Left renal pelvis (tissue), 4 donors: ENCODE data around the gene KLHL29. TPM values are rescaled to one million over a fixed set of nuclear protein-coding genes. Genes with fewer than 3 reads are reported as not detected.

Source experiments
- DNase-seq, 4 donors: peaks; one replicate each; pipeline ENCODE4 v3.0.0-alpha.2; 2013; ENCODE audit warnings: low read depth in 4 of 4, low spot score in 3 of 4
- polyA plus RNA-seq, 4 donors: library from polyadenylated mRNA; unstranded; fragments of 120-200 nt; gene quantifications; one replicate each; pipeline ENCODE4 v1.2.1, GENCODE V29; 2013; ENCODE audit not compliant: insufficient read length in 4 of 4

KLHL29 gene
- polyA plus RNA-seq, 4 donors, result 7.5 to 11.6 (median 11.1) TPM

- no peak for DNase-seq
Measured at GRCh38 chr2:23526114-23526513, 141.1 kb downstream of the KLHL29 start.

GRCh38 chr2:23526835-23527790 is 142.1 kb downstream of the KLHL29 start:
- no peak for DNase-seq

GRCh38 chr2:23528171-23528570 is 143.2 kb downstream of the KLHL29 start:
- no peak for DNase-seq

GRCh38 chr2:23528690-23529089 is 143.7 kb downstream of the KLHL29 start:
- DNase-seq, result no peak

GRCh38 chr2:23529659-23530058 is 144.7 kb downstream of the KLHL29 start:
- DNase-seq, result no peak

- DNase-seq, result no peak
Measured at GRCh38 chr2:23530206-23530908, 145.4 kb downstream of the KLHL29 start.

- no peak for DNase-seq
Measured at GRCh38 chr2:23530909-23531276, 145.9 kb downstream of the KLHL29 start.

- DNase-seq, result no peak
Measured at GRCh38 chr2:23531280-23531679, 146.3 kb downstream of the KLHL29 start.

GRCh38 chr2:23531881-23532280 is 146.9 kb downstream of the KLHL29 start:
- no peak for DNase-seq

GRCh38 chr2:23532391-23533337 is 147.7 kb downstream of the KLHL29 start:
- DNase-seq, result no peak

- no peak for DNase-seq
Measured at GRCh38 chr2:23533338-23533695, 148.3 kb downstream of the KLHL29 start.

GRCh38 chr2:23534771-23535170 is 149.8 kb downstream of the KLHL29 start:
- no peak for DNase-seq

GRCh38 chr2:23536326-23536725 is 151.3 kb downstream of the KLHL29 start:
- DNase-seq, result no peak

GRCh38 chr2:23537991-23538390 is 153.0 kb downstream of the KLHL29 start:
- DNase-seq, result no peak

- DNase-seq, result no peak
Measured at GRCh38 chr2:23538566-23538965, 153.6 kb downstream of the KLHL29 start.

- DNase-seq, result no peak
Measured at GRCh38 chr2:23540804-23541360, 155.9 kb downstream of the KLHL29 start.

- no peak for DNase-seq
Measured at GRCh38 chr2:23541503-23542229, 156.7 kb downstream of the KLHL29 start.

GRCh38 chr2:23542230-23542789 is 157.3 kb downstream of the KLHL29 start:
- no peak for DNase-seq

- no peak for DNase-seq
Measured at GRCh38 chr2:23543302-23543701, 158.3 kb downstream of the KLHL29 start.
